GM12891 (cell line): ENCODE measurements around the gene SPRYD7.

ENCODE experiments used
- POLR2A ChIP-seq: IDR thresholded peaks from 2 replicates; pipeline ENCODE4 v1.6.1; 2011; ENCODE audit warnings: low read depth, low read length, control low read depth
- POLR2AphosphoS5 ChIP-seq: IDR thresholded peaks from 2 replicates; pipeline ENCODE4 v1.6.1; 2011; ENCODE audit warnings: low read depth, low read length, control low read depth
- POU2F2 ChIP-seq: IDR thresholded peaks from 2 replicates; pipeline ENCODE4 v1.6.1; 2011; ENCODE audit warnings: low read depth, mild to moderate bottlenecking, control low read depth, low read length, moderate library complexity
- TAF1 ChIP-seq: IDR thresholded peaks from 2 replicates; pipeline ENCODE4 v1.6.1; 2011; ENCODE audit warnings: low read depth, low read length, control low read depth

DNA sequence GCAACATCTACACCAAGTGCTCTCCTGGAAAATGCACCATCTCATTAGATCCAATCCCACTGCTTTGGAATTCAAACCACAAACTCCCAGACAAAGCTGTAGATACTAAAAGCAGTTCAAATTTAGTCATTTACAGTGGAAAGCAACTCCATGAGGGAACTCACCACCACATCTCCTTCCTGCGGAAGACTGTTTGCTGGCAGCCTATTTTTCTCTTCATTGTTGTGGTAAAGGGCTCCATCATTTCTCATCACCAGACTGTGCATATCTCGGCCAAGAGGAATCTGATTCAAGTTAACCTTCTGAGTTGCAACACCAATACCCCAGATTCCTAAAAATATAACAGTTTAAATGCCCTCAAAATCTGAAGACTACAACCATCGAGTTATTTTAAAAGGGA lies 8.4 kb downstream of the SPRYD7 start:
- TF ChIP-seq POLR2A = no peak
- TF ChIP-seq POLR2AphosphoS5 = no peak
- no peak for TF ChIP-seq POU2F2
- TF ChIP-seq TAF1 = no peak
